GM19324 (cell line): ENCODE data around the gene ZNF423.
A peak's percentile ranks its signal among the peaks of the same experiment; 100 is the strongest.

ENCODE experiments used
- ATAC-seq: cut with Tn5 transposase; IDR thresholded peaks from one replicate; pipeline ENCODE4 v1.9.1; 2021; ENCODE audit warnings: mild to moderate bottlenecking, moderate library complexity; ENCODE audit not compliant: unreplicated experiment, low FRiP score

Gene ZNF423

DNA sequence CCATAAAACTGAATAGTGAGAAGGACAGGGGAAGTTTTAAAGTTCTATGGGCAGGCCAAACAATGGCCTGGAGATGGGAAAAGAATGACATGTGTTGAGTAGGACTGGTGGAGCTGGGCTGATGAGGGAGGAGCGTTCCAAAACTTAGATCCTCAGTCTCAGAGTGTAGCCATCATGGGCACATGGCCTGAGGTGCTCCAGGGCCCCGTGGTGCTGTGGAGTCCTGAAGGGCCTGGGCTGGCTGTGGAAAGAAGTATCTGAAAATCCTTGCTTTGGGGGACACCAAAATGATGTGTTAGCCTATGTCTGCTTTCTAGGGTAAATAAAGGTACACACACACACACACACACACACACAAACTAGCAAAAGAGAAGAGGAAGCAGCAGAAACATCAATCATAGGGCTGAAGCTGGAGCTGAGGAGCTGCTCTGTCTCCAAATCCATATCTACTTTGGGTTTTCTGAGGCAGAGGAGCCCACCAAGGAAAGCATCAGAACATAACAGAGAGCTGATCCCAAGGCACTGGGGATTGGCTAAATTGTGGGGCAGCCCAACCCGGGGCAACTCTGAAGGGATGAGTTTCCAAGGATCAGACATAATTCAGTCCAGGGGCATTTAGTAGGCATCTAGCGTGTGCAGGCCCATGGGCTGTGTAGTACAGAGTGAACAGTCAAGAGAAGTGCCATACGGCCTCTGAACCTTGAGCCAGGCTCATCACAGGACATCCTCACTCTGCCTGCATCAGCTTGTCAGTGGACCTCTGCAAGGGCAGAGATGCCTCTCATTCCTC lies 397.1 kb downstream of the ZNF423 start:
- no peak for ATAC-seq

DNA sequence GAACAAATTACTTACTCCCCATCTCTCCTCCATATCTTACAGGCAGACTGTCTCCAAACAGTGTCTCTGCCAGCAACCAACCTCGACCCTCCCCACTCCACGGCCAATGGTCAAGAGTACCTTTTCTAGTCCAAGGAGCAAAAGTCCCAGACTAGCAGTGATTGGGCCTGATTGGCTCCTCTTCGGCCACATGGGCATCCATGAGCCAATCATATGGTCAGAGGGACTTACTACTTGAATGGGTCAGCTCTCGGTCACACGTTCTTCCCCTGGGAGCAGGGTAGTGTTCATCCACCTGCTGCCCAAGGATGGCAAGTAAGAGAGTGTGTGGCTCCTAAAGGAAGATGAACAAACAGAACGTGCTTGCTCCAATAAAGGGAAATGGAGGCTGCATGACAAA lies 397.7 kb downstream of the ZNF423 start:
- ATAC-seq: no peak

DNA sequence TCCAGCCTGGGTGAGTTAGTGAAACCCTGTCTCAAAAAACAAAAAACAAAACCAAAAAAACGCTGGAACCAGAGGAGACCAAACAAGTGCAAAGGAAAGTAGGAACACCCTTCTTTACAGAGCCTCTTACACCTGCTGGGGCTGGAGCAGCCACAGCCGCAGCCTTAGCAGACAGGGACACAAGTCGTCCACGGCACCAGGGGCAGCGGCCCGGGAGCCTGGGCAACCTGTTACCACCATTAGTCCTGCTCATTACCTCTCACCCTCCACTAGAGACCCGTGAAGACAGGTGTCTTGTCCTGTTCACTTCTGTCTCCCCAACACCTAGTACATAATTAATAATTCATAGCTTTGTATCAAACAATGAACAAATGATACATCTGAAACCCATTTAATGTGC lies 398.7 kb downstream of the ZNF423 start:
- ATAC-seq: no peak

- no peak for ATAC-seq
Measured at GRCh38 chr16:49456763-49457162, 399.1 kb downstream of the ZNF423 start.

- no peak for ATAC-seq
Measured at GRCh38 chr16:49455991-49456745, 399.7 kb downstream of the ZNF423 start.

DNA sequence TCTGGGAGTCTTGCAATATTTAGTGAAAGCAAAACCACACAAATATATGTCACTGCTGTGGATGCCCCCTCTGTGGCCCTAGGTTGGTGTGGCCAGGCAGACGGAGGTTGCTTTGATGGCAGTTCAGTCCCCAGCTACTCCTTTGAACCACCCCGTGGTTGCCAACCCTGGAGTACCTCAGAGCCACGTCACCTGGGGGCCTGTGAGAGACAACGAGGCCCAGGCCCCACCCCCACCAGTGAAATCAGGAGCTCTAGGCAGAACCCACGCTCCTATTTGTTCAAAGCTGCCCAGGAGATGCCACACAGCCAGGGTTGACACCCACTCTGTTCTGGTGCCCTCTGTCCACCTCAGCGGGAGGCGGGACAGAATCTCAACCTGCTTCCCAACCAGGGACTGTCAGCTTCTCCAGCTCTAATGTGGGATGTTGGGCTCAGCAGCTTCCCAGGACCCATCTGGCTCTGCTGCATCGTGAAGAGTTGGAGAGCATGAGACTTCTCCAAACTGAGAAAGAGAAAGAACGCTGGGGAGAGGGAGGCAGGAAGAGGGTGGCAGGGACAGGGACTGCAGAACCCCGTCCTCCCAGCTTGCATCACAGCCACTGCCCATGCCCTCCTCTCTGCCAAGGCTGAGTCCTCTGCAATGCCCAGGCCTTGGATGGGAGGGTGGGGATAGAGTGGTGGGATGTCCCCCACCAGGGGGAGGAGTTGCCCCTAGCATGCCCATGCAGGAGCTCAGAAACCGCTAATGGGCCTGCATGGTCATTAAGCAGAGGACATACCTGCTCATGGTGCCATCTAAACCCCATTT lies 400.5 kb downstream of the ZNF423 start:
- no peak for ATAC-seq

GRCh38 chr16:49454426-49455180 lies 401.3 kb downstream of the ZNF423 start:
- ATAC-seq: no peak

GRCh38 chr16:49453983-49454382 lies 401.9 kb downstream of the ZNF423 start:
- ATAC-seq: no peak

GRCh38 chr16:49453021-49453420 lies 402.9 kb downstream of the ZNF423 start:
- no peak for ATAC-seq

DNA sequence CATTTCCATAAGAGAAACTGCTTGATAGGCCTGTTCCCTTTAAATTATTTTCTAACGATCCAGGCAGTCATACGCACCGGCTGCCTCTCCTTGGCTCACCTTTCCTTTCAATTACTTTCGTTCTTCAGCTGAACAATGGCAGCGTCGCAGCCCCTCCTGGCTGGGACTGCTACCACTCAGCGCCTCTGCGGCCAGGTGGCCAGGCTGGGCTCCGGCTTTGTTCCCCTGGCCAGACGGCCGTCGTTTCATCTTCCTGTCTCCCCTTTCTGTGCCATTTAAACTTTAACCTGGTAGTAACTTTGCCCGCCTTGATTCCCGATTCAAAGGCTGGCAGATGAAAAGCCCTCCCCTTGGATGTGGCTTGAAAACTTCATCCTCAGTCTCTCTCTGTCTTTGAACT lies 403.3 kb downstream of the ZNF423 start:
- no peak for ATAC-seq

GRCh38 chr16:49452108-49452507 lies 403.8 kb downstream of the ZNF423 start:
- ATAC-seq: no peak

DNA sequence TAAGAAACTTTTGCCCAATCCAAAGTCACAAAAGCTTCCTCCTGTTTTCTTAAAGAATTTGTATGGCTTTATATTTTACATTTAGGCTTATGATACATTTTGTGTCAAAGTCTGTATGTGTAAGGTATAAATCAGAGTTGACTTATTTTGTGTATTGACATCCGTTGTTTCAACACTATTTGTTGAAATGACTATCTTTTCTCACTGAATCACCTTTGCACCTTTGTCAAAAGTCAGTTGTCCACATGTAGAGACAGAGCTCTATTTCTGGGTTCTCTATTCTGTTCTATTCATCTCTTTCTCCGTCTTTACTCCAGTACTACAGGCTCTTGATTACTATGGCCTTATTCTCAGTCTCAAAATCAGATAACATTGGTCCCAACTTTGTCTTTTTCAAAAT lies 409.1 kb downstream of the ZNF423 start:
- ATAC-seq: no peak

DNA sequence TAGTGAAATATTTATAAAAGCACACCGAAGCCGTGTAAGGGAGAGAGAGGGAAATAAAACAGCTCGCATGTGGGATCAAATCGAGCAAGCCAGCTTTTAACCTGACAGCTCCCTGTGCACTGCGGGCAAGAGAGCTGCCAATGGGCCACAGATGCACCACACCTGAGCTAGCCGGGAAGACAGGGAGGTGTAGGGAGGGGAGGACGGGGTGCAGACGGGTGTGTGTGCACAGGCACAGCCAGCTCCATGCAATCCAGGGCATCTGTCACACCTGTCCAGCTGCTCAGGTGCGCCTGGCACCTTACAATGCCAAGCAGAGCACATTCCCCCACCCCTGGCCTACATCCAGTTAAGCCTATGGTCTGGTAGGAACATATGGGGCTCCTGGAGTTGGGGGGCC lies 412.3 kb downstream of the ZNF423 start:
- no peak for ATAC-seq

GRCh38 chr16:49442805-49443204 lies 413.1 kb downstream of the ZNF423 start:
- no peak for ATAC-seq

DNA sequence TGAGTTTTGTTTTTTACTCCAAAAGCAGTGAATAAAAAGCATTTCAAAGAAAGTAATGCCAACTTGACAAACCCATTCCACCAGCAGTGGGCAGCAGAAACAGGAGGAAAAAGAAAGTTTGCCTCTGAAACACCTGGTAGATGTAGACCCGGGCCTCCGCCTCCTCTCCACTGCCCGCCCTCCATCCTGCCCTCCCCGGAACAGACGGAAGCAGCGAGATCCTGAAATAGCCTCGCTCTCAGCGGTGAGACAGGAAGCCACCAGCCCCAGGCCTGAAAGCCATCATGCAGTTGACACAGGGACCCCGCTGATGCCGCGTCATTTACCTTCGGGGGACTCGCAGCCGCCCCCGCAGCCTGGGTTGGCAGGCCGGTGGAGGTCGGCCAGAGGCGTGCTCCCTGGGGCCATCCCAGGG lies 414.5 kb downstream of the ZNF423 start:
- ATAC-seq: peak; percentile 95

DNA sequence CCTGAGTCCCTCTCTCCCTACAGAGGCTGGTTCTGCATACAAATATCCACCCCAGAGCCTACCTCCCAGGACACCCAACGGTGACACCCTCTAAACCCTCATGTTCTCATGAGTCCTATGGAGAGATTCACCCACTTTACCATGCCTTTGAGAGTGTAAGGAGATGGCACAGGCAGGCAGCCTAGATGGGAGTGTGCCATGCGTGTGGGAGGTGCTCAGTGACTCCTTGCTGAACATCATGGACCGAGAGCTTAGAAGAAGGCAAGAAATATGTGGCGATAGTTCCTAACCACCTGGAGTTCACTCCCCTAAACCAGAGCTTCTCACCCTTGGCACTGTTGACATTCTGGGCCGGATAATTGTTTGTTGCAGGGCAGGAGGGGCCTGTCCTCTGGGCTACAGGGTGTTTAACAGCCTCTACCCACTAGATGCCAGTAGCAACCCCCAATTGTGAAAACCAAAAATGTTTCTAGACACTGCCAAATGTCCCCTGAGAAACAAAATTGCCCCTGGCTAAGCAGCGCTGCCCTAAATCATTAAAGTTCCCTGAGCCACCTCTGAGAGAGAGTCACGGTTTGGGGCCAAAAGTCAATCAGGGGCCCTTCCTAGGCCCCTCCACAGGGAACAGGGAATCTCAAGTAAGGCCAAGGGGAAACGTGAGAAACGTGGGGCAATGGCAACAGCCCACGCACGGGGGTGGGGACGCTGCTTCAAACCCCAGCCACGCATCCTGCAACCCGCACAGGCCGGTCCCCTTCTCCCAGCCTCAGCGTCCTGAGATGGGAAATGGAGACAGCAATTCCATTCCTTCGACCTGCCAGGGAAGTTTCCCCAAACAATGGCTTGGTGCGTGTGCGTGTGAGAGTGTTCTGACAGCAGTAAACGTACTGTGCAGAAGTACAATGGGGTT lies 415.5 kb downstream of the ZNF423 start:
- ATAC-seq: no peak

- no peak for ATAC-seq
Measured at GRCh38 chr16:49439676-49440075, 416.2 kb downstream of the ZNF423 start.

DNA sequence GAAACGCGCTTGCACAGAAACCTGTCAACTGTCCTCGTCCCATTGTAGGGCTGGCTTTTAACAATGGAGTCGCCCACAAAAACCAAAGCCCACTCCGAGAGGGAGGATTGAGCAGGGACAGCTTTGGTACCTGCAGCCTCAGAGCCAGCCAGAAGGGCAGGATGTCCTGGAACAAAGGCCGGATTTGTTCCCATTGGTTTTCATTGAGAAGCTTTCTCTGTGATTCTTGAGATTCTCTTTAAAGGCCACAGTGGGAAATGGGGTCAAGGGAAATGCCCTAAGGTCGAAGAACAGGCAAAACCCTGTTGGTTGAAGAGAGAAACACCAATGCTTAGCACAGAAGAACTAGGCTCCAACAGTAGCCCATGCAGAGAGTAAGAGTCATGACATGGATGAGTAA lies 416.9 kb downstream of the ZNF423 start:
- no peak for ATAC-seq
